Astrocyte of the cerebellum (primary cell): ENCODE measurements around the gene LSM4.

ENCODE experiments used
- DNase-seq: peaks from one replicate; pipeline ENCODE4 v3.0.0-alpha.2; 2011; ENCODE audit warnings: low read depth
- H3K4me3 ChIP-seq: 2 replicates; pipeline ENCODE4 v1.5.1; 2011; ENCODE audit warnings: mild to moderate bottlenecking, low read depth, low read length, moderate library complexity
- in situ Hi-C: cut with HindIII; loops from 2 replicates; pipeline ENCODE4 v1.10.0; 2017; ENCODE audit warnings: low sequenced_read_pairs
- TF ChIP-seq, protein P1 (sequence below): IDR thresholded peaks from 2 replicates; pipeline ENCODE4 v1.5.1; 2012; ENCODE audit warnings: low read length, low read depth, moderate library complexity, mild to moderate bottlenecking; ENCODE audit errors: missing control alignments

Gene LSM4

DNA sequence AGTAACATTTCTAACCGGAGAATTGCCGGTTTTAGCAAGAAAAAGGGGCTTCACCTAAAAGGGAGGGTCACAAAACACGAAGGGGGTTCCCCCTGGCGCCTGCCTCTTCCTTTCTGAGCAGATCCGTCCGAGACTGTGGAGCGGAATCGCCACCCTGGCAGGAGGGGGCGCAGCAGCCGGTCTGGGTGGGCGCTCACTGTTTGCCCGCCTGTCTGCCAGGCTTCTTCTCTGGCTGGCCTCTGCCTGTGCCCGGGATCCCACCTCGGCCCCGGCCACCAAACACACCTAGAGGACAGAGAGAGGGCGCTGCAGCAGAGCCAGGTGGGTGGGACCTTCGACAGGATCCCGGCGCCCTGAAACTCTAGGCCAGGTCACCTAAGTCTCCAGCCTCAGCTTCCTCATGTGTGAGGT, 15.6 kb downstream of the LSM4 start:
- DNase-seq: no peak
- in situ Hi-C loops: no loop called here
- TF ChIP-seq, protein P1, sequence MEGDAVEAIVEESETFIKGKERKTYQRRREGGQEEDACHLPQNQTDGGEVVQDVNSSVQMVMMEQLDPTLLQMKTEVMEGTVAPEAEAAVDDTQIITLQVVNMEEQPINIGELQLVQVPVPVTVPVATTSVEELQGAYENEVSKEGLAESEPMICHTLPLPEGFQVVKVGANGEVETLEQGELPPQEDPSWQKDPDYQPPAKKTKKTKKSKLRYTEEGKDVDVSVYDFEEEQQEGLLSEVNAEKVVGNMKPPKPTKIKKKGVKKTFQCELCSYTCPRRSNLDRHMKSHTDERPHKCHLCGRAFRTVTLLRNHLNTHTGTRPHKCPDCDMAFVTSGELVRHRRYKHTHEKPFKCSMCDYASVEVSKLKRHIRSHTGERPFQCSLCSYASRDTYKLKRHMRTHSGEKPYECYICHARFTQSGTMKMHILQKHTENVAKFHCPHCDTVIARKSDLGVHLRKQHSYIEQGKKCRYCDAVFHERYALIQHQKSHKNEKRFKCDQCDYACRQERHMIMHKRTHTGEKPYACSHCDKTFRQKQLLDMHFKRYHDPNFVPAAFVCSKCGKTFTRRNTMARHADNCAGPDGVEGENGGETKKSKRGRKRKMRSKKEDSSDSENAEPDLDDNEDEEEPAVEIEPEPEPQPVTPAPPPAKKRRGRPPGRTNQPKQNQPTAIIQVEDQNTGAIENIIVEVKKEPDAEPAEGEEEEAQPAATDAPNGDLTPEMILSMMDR: no peak
- H3K4me3 ChIP-seq: no peak overlapping the region

GRCh38 chr19:18306888-18307260, 16.0 kb downstream of the LSM4 start:
- no peak overlapping the region for H3K4me3 ChIP-seq
- in situ Hi-C loops: no loop called here
- TF ChIP-seq, protein P1: no peak
- DNase-seq: no peak

- in situ Hi-C loops: no loop called here
- TF ChIP-seq, protein P1: no peak
- DNase-seq: no peak
- no peak overlapping the region for H3K4me3 ChIP-seq
Measured at GRCh38 chr19:18306209-18306887, 16.5 kb downstream of the LSM4 start.

DNA sequence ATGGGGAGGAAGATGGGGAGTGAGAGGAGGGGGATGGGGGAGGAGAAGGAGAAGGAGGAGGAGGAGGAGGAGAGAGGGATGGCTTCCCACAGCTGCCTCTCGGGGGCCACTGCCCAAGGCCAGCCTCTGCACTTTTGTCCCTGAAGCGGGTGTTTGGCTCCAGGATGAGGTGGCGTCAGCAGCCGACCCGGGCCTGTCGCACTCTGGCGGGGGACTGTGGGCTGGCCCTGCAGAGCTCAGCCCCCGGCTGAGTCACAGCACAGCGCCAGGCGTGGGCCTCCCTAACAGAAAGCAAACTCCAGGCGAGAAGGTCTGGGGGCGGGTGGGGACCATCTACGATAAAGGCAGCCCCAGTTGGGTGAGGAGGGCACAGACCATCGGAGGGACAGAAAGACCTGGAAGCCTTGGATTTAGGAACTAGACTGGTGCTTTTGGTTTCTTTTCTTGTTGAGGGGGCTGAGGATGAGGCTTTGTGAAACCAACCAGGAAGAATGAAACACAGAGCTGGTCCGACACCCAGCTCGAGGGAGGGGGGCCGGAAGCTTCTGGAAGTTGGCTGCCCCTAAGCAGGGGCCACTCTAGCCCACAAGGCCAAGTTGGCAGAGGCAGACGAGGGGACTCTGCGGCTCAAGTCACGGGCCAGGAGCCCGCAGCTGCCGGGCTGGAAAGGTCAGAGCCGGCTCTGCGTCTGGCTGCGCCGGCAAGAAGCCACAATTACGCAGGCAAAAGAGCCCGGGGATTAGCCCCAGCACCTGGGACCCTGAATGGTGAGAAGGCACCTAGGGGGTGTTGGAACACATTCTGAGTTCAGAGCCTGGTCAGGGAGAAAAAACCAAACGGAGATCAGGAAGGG, 18.2 kb downstream of the LSM4 start:
- TF ChIP-seq, protein P1: no peak
- DNase-seq: no peak
- H3K4me3 ChIP-seq: peak overlapping the region; percentile 11
- in situ Hi-C loops: no loop called here

- TF ChIP-seq, protein P1: no peak
- DNase-seq: no peak
- no peak overlapping the region for H3K4me3 ChIP-seq
- in situ Hi-C loops: no loop called here
Measured at GRCh38 chr19:18304208-18304457, 18.7 kb downstream of the LSM4 start.

GRCh38 chr19:18301718-18302111, 21.2 kb downstream of the LSM4 start:
- no peak overlapping the region for H3K4me3 ChIP-seq
- TF ChIP-seq, protein P1: no peak
- DNase-seq: no peak
- in situ Hi-C loops: no loop called here
